OCI-LY3 (cell line): ENCODE measurements around the gene MMS22L.

Source experiments
- H2AFZ ChIP-seq: fragments of 200-600, 300-600 bp; shearing (Covaris generic); 2 replicates; pipeline ENCODE4 v1.6.0; 2014; ENCODE audit warnings: antibody characterized with exemption, low read depth, low read length
- H3K27ac ChIP-seq: fragments of 200-600, 300-600 bp; sonication (generic); 2 replicates; pipeline ENCODE4 v1.5.1; 2014; ENCODE audit warnings: mild to moderate bottlenecking, low read length, moderate library complexity, mixed read lengths
- H3K27me3 ChIP-seq: fragments of 200-600, 300-600 bp; sonication (generic); 2 replicates; pipeline ENCODE4 v1.6.1; 2014; ENCODE audit warnings: low read depth, low read length, mixed read lengths
- H3K36me3 ChIP-seq: fragments of 200-600, 300-600 bp; sonication (generic); replicated peaks from 2 replicates; pipeline ENCODE3; 2014; ENCODE audit warnings: low read depth, low read length, mixed read lengths
- H3K4me1 ChIP-seq: fragments of 300-600, 200-600 bp; sonication (generic); 2 replicates; pipeline ENCODE4 v1.6.1; 2014; ENCODE audit warnings: low read length, mixed read lengths
- H3K4me2 ChIP-seq: fragments of 200-600, 300-600 bp; sonication (generic); 2 replicates; pipeline ENCODE4 v1.6.1; 2014; ENCODE audit warnings: low read length, mixed read lengths
- H3K4me3 ChIP-seq: fragments of 300-600, 200-600 bp; sonication (generic); 2 replicates; pipeline ENCODE4 v1.5.1; 2014; ENCODE audit warnings: antibody characterized with exemption, mild to moderate bottlenecking, low read length, moderate library complexity
- H3K79me2 ChIP-seq: fragments of 300-600, 200-600 bp; shearing (Covaris generic); 2 replicates; pipeline ENCODE4 v1.6.1; 2014; ENCODE audit warnings: mild to moderate bottlenecking, low read length, mixed read lengths
- H3K9ac ChIP-seq: fragments of 300-600, 200-600 bp; shearing (Covaris generic); 2 replicates; pipeline ENCODE4 v1.6.0; 2014; ENCODE audit warnings: mild to moderate bottlenecking, low read length, moderate library complexity
- H3K9me3 ChIP-seq: fragments of 200-600, 300-600 bp; shearing (Covaris generic); 2 replicates; pipeline ENCODE4 v1.6.1; 2014; ENCODE audit warnings: low read length, mixed read lengths; ENCODE audit not compliant: insufficient read depth
- H4K20me1 ChIP-seq: fragments of 200-600, 300-600 bp; sonication (generic); 2 replicates; pipeline ENCODE4 v1.6.1; 2016; ENCODE audit warnings: low read length, mixed read lengths; ENCODE audit not compliant: insufficient read depth
- EZH2phosphoT487 ChIP-seq: fragments of 200-600 bp; shearing (Covaris generic); IDR thresholded peaks from 2 replicates; pipeline ENCODE4 v1.6.1; 2018; ENCODE audit warnings: antibody characterized with exemption, mixed run types, low read depth
- TF ChIP-seq, protein P1 (sequence below): fragments of 200-600, 300-600 bp; sonication (generic); IDR thresholded peaks from 2 replicates; pipeline ENCODE4 v1.5.1; 2014; ENCODE audit warnings: antibody characterized with exemption, low read length, low read depth

MMS22L gene

DNA sequence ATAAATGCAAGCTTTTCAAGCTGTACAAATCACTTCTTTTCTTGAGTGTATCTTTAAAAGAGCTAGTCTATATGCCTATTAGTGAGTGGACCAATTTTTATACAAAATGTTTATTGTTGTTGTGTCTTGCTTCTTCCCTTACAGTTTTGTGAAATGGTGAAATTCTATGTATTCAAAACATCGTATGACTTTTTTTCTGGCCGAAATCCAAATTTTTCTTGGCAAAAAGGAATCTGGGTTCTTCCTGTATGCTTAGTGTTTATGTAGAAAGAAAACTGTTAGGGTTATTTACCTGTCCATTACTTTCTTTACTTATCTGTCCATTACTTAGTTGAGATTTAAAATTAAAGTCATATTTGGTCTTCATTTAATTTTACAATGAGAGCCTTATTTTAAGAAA is 153.9 kb downstream of the MMS22L start:
- H3K27ac ChIP-seq: no peak overlapping the region
- H3K79me2 ChIP-seq: no peaks in the 10 kb centered on the region
- H3K9ac ChIP-seq: no peak overlapping the region
- H3K4me2 ChIP-seq: no peak overlapping the region
- no peaks in the 10 kb centered on the region for H3K36me3 ChIP-seq
- no peaks in the 10 kb centered on the region for H3K27me3 ChIP-seq
- H4K20me1 ChIP-seq: no peaks in the 10 kb centered on the region
- no peak for TF ChIP-seq EZH2phosphoT487
- TF ChIP-seq, protein P1, sequence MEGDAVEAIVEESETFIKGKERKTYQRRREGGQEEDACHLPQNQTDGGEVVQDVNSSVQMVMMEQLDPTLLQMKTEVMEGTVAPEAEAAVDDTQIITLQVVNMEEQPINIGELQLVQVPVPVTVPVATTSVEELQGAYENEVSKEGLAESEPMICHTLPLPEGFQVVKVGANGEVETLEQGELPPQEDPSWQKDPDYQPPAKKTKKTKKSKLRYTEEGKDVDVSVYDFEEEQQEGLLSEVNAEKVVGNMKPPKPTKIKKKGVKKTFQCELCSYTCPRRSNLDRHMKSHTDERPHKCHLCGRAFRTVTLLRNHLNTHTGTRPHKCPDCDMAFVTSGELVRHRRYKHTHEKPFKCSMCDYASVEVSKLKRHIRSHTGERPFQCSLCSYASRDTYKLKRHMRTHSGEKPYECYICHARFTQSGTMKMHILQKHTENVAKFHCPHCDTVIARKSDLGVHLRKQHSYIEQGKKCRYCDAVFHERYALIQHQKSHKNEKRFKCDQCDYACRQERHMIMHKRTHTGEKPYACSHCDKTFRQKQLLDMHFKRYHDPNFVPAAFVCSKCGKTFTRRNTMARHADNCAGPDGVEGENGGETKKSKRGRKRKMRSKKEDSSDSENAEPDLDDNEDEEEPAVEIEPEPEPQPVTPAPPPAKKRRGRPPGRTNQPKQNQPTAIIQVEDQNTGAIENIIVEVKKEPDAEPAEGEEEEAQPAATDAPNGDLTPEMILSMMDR: no peak
- no peaks in the 10 kb centered on the region for H3K9me3 ChIP-seq
- H2AFZ ChIP-seq: no peak overlapping the region
- no peaks in the 10 kb centered on the region for H3K4me1 ChIP-seq
- no peak overlapping the region for H3K4me3 ChIP-seq

DNA sequence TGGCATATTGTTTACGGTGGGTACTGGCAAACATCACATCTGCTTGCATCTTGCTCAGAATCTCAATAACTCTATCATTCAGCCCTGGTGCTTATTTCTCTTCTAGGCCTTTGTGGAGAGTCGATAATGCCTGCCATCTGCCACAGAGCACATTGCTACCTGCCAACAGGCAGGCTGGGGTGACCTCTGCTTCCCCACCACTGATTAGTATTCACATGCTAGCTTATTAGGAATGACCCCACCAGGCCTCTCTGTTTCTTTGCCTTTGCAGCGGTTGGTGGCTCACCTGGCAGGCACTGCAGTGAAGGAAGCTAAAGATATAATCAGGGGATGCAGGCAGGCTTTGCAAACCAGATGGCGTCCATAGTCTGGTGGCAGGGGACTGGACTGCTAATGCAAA is 154.5 kb downstream of the MMS22L start:
- Histone ChIP-seq H3K9me3 (no peaks in the 10 kb centered on the region), H3K27me3 (no peaks in the 10 kb centered on the region), H2AFZ (no peak overlapping the region), H3K36me3 (no peaks in the 10 kb centered on the region), H3K9ac (no peak overlapping the region), H3K27ac (no peak overlapping the region), H4K20me1 (no peaks in the 10 kb centered on the region), H3K79me2 (no peaks in the 10 kb centered on the region), H3K4me3 (no peak overlapping the region), H3K4me1 (no peaks in the 10 kb centered on the region), H3K4me2 (no peak overlapping the region)
- no peak for TF ChIP-seq EZH2phosphoT487
- TF ChIP-seq, protein P1: no peak

DNA sequence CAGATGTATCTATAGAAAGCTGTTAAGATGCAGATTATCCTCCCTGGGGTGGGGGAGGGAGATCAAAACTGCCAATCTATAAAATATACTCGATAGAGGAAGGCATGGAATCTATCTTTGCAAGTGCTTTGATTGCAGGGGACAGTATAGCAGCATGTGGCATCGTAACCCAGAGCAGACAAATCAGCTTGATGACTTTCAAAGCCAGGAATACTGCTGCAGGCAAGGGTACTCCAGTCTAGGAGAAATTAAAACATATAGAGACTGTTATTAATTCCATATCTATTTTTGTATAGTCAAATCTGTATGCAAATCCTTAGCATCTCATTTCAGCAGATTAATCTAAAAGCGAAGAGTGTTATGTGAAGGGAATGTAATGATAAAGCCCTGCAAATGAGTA is 159.4 kb downstream of the MMS22L start:
- H3K27me3 ChIP-seq: no peaks in the 10 kb centered on the region
- TF ChIP-seq, protein P1: no peak
- TF ChIP-seq EZH2phosphoT487: no peak
- H3K4me3 ChIP-seq: no peak overlapping the region
- no peak overlapping the region for H3K9ac ChIP-seq
- no peaks in the 10 kb centered on the region for H3K4me1 ChIP-seq
- H3K27ac ChIP-seq: no peak overlapping the region
- H3K36me3 ChIP-seq: no peaks in the 10 kb centered on the region
- H3K79me2 ChIP-seq: no peaks in the 10 kb centered on the region
- H3K9me3 ChIP-seq: no peaks in the 10 kb centered on the region
- H2AFZ ChIP-seq: no peak overlapping the region
- no peaks in the 10 kb centered on the region for H4K20me1 ChIP-seq
- no peak overlapping the region for H3K4me2 ChIP-seq

DNA sequence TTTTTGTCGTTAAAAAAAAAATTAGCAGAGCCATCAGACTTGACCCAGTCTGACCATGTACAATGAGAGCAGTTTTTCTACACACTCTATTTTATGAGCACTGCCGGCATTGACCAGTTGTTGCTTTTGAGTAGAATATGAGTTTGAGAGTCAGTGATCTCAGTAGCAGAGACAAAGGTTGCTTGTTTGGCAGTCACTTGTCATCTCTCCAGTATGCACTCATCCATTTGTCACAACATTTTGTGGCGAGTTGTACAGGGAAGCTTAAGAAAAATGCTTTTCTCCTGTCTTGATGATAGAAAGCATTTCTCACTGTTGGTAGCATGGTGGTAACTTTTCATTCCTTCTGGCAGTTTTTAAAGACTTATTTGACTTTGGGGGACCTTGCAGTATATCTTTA is 159.9 kb downstream of the MMS22L start:
- no peak overlapping the region for H3K27ac ChIP-seq
- H3K79me2 ChIP-seq: no peaks in the 10 kb centered on the region
- H3K9me3 ChIP-seq: no peaks in the 10 kb centered on the region
- no peak overlapping the region for H2AFZ ChIP-seq
- TF ChIP-seq, protein P1: no peak
- no peak for TF ChIP-seq EZH2phosphoT487
- H3K36me3 ChIP-seq: no peaks in the 10 kb centered on the region
- no peak overlapping the region for H3K9ac ChIP-seq
- no peak overlapping the region for H3K4me3 ChIP-seq
- H4K20me1 ChIP-seq: no peaks in the 10 kb centered on the region
- no peak overlapping the region for H3K4me2 ChIP-seq
- no peaks in the 10 kb centered on the region for H3K4me1 ChIP-seq
- no peaks in the 10 kb centered on the region for H3K27me3 ChIP-seq
